Colon (tissue), 2 donors: ENCODE results near the gene SMYD3.

ENCODE experiments used
- FAIRE-seq: peaks from 2 replicates; lab custom pipeline; 2012; peaks lifted over from hg19 to GRCh38; lab: Jason Lieb, UNC
- donor health status: control.
- donor health status: control.

SMYD3 gene

DNA sequence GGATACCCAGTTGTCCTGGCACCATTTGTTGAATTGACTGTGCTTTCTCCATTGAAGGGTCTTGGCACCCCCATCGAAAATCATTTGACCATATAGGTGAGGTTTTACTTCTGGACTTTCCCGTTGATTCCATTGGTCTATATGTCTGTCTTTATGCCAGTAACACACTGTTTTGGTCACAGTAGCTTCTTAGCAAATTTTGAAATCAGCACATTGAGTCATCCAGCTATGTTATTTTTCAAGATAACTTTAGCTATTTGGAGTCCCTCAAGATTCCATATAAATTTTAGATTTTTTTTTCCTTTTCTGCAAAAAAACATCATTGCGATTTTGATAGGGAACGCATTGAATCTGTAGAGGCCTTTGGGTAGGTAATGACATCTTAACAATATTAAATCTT, 235.6 kb downstream of the SMYD3 start:
- FAIRE-seq = no peak

DNA sequence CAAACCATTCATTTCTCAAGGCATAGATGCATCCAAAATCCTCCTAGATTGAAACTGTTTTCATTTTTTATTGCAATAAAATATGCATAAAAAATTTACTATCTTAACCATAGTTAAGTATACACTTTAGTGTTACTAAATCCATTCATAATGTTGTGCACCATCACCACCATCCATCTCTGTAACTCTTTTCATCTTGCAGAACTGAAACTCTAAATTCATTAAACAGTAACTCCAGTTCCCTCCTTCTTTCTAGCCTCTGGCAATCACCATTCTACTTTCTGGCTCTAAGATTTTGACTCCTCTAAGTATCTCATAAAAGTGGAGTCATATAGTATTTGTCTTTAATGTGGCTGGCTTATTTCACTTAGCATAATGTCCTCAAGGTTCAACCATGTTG, 236.8 kb downstream of the SMYD3 start:
- no peak for FAIRE-seq

- no peak for FAIRE-seq
Observed at GRCh38 chr1:246269466-246269865, 237.6 kb downstream of the SMYD3 start.

- FAIRE-seq = no peak
Observed at GRCh38 chr1:246267896-246268295, 239.2 kb downstream of the SMYD3 start.

DNA sequence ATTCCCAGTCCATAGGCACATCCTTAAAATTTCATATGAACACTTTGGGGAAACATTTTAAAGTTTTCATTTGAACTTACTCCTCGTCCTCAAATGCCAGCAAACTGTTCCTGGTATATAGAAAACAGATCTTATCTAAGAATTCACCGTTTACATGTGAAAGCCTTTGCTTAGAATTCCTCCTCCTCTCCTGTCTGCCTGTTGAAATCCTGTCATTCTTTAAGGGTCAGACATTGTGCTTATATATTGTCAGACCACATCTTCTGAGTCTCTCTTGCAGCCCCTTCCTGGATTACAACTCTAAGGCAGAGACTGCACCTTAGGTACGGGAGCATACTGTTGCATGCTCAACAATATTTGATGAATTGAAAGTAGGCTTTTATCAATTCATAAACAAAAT, 239.7 kb downstream of the SMYD3 start:
- FAIRE-seq = no peak

- FAIRE-seq = no peak
Observed at GRCh38 chr1:246265481-246265880, 241.6 kb downstream of the SMYD3 start.

DNA sequence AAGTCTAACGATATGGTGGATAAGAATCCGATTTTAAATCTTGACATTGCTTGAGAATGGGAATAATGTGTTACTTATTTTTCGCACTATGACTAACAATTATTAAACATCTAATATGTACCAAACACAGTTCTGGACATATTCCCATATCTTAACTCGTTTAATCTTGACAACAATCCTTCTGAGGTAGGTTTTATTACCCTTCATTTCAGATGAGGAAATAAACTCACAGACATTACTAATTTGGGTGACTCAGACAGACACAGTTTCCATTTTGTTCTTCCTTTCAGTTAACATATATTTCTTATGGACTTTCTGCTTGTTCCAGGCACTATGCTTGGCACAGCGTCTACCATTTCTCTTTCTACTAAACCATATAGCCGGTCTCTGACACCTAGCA, 244.8 kb downstream of the SMYD3 start:
- no peak for FAIRE-seq

DNA sequence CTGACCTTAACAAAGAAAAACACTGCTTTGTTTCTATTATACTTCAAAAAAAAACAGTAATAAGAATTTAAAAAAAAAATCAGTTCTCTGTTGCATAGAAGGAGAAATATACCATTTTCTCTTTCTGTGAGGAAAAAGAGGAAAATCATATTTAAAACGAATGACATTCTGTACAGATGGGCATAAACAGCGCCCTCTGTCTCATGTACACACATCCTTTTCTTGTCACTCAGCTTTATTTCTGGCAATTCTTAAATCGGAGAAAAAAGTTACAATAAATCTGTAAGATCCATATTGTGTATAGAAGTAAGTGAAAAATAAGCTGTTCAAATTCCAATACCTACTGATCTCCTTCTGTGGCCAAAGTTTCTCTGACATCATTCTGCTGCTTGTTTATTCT, 245.4 kb downstream of the SMYD3 start:
- FAIRE-seq = no peak

DNA sequence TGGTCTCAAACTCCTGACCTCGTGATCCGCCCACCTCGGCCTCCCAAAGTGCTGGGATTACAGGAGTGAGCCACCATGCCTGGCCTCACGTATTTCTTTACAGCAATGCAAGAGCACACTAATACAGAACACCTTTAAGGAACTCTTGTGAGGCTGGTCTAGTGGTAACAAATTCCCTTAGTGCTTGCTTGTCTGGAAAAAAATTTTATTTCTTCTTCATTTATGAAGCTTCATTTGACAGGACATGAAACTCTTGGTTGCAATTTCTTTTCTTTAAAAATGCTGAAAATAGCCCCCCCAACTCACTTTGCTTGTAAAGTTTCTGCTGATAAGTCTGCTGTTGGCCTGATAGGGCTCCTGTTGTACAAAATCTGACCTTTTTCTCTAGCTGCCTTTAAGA, 248.8 kb downstream of the SMYD3 start:
- FAIRE-seq = no peak

- FAIRE-seq = no peak
Observed at GRCh38 chr1:246255773-246256172, 251.3 kb downstream of the SMYD3 start.

- no peak for FAIRE-seq
Observed at GRCh38 chr1:246254854-246255253, 252.2 kb downstream of the SMYD3 start.

GRCh38 chr1:246246430-246246829, 260.6 kb downstream of the SMYD3 start:
- FAIRE-seq = no peak

GRCh38 chr1:246245541-246245940, 261.5 kb downstream of the SMYD3 start:
- no peak for FAIRE-seq

GRCh38 chr1:246232126-246232525, 275.0 kb downstream of the SMYD3 start:
- FAIRE-seq = no peak

DNA sequence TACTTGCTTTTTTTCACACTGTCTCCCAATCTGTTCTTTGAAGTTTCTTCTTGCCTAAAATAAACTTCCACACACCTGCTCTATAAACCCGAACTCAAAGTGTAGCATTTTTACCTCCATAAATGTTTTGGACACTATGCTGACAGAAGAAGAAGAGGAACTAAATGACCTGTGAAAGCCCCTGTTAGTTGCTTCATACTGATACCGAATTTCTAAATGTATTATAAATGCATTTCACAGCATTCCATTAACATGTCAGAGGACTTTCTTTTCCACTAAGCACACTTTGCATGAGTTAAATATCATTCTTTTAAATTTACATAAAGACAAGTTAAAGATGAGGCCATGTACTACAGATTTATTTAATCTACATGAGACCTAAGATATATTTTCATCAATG, 281.0 kb downstream of the SMYD3 start:
- no peak for FAIRE-seq

DNA sequence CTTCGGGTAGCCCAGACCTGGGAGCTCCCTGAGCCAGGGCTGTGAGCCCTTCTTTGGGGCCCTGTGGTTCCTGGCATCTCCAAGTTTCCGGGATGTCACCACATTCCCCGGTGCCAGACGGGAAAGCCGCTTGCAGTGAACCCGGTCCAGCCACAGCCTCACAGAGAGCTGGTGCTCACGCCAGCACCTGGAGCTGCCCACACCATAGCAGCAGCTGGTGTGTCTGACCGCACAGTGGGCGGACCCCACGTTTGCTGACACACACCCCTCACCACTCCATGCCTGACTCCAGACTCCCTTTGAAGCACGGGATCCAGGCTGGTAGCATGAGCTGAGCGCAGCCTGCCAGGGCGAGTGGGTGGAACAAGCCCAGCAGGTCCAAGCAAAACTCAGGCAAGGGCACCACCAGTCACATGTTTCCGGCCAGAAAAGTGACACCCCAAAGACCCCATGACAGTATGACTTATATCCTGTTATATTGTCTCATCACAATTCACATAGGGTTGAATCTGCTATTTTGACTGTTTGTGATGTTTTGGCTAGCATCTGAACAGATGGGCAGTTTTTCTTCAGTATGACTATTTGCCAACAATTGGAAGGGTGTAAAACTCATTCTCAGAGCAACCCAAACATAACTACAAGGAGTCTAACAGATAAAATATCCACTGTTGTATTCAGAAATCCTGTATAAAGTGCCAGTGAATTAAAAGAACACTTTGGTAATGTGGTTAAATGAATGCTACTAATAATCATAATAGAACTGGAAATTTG, 285.4 kb downstream of the SMYD3 start:
- no peak for FAIRE-seq

DNA sequence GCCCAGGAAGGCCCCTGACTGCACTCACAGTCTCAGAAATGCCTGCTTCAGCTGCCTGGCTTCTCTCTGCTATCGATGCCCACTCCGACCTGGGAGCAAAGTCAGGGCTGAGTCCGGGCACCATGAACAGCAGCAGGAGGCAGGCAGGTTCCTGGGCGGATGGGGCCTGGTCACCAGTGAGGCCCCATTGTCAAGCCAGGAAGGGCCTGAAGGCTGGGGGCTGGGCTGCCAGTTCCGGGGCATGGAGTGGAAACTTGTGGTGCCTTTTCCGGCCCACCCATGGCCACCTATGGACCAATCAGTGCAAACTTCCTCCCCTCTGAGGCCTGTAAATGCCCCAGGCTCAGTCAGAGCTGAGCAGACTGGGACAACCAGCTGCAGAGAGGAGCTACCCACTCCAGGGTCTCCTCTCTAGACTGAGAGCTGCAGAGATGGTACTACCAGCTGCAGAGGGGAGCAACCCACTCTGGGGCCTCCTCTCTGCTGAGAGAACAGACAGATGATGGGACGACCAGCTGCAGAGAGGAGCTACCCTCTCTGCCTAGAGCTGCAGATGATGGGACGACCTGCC, 286.5 kb downstream of the SMYD3 start:
- FAIRE-seq = no peak

DNA sequence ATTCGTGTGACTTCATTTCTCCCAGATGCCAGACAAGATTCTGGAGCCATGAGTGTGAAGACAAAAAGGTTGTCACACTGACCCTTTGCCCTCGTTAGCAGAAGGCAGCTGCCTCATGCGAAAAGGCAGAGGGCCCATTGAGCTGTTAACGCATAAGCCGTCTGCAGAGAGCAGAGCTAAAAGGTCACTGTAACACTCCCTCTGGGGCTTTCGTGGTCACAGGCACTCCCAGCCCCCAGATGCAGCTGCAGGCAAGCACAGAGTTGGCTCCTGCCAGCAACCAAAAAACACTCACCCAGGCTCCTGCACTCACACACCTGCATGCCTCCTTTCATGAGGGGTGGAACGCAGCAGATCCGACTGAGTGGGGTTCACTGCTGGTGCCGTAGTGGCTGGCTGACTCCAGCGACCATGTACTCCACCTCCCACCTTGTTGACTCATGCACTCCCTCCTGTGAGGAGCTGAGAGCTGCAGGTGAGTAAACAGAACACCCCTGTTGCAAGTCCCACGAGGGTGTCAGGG, 287.5 kb downstream of the SMYD3 start:
- no peak for FAIRE-seq

GRCh38 chr1:246218686-246219085, 288.4 kb downstream of the SMYD3 start:
- FAIRE-seq = no peak

- no peak for FAIRE-seq
Observed at GRCh38 chr1:246216906-246217305, 290.2 kb downstream of the SMYD3 start.

GRCh38 chr1:246215510-246215903, 291.6 kb downstream of the SMYD3 start:
- FAIRE-seq = no peak

DNA sequence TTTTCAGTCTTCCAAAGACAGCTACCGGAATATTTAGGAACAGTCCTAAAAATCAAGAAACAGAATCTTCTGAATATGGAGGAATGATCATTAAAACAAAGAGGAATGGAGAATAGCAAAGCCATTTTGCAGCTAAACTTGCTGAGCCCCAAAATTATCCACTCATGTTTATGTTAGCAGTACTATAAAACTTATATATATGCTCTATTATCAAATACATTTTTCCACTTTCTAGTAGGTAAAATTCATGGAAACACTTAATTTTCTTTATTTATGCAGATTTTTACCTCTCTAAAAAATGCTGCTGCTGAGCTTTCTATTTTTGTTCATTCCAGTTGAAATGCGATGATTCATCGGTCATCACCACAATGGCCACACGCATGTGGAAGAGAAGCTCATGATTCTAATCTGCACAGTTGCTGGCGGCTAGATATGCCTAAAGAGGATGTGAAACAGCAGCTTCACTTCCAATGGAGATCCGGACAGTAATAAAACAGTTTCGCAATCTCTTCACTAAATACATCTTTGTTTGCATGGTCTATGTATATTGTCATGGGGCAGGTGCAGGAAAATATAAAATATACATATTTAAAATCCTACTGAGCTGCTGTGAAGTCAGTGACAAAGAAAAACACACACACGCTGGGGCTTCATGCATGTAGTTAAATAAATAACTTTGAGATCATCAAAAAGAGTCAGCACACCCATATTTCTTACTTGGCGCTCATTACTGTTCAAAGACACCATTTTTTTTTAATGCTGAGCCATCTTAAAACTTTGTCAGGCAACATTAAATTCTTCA, 292.2 kb downstream of the SMYD3 start:
- FAIRE-seq = no peak

DNA sequence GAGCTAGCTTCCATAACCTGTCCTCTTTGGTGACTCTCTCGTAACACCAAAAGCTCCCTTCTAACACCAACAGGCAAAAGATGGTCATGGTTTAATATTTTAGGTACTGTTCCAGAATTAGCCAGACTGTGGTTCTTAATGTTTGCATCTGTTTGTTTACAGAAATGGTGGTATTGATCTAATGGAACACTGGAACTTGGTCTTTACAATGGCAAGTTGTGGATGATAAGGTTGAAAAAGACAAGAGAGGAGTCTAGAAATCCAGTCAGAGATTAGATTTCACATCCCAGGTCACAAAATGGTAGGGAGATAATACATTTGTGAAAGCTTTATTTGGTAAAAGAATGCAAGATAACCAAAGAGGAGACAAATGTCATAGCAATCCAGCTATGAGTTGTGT, 293.1 kb downstream of the SMYD3 start:
- FAIRE-seq = no peak
